GM19099 (cell line): ENCODE data around the gene ESRRA.

Experiments used
- POLR2A ChIP-seq: IDR thresholded peaks from 3 replicates; pipeline ENCODE4 v1.6.1; 2011; ENCODE audit warnings: low read depth; ENCODE audit not compliant: insufficient read length; ENCODE audit errors: extremely low read depth

Gene ESRRA

GRCh38 chr11:64267207-64267945 lies 37.9 kb upstream of the ESRRA start:
- TF ChIP-seq POLR2A: no peak

- no peak for TF ChIP-seq POLR2A
Measured at GRCh38 chr11:64268025-64268892, 37.1 kb upstream of the ESRRA start.

DNA sequence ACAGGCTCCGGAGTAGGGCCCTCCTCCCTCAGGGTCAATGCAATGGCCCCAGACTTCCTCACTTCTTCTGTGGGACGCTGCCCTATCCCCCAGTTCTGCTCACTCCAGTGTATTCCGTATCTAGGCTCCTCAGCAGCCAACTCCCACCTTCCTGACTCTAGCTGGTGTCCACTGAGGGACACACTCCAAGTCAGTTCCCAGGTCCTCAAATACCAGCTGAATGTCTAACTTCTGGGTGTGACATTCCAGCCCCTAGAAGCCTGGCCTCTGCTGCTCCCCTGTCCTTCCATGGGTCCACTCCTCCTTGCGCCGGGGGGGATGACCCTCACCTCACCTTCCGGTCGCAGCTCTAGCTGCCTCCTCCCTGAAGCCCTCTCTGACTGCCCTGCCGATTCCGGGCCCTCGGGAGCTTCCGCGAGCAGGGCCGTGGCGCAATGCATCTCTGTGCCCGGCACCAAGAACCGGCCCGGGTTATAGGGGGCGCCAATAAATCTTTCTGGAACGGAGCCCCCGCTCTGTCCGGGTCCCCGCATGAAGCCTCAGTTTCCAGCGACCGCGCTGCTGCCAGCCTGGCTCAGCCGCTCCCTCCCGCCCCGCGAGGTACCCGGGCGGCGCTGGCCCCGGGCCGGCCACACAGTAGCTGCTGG lies 36.3 kb upstream of the ESRRA start:
- no peak for TF ChIP-seq POLR2A

DNA sequence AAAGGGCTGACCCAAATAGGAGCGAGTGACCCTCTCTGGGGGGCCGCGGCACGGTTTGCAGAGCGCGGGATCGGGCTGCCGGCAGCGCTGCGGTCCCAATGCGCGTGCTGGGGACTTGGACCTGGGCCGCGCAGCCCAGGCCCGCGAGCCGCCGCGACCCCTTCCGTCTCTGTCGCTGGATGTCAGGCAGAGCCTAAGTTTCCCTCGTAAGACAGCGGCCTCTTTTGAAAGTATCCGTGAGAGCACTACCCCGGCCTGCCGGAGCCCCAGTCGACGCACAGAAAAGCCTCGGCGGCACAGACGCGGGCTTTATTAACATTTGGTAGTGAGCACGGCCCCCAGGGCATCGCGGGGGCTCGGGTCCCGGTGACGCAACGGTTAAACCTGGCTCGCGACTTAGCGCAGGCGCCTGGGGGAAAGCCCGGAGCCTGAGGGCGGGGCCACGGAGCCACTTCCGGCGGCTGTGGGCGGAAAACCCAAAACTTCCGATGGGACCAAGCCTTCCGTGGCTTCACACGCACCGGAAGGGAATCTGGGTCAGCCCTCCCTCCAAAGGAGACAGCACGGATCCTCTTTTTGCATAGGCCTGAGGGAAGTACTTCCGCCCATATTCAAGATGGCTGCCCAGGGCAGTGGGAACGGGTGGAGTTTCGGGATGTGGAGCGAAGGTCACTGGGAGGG lies 35.6 kb upstream of the ESRRA start:
- peak; percentile 63 for TF ChIP-seq POLR2A

GRCh38 chr11:64275031-64275800 lies 30.1 kb upstream of the ESRRA start:
- no peak for TF ChIP-seq POLR2A

DNA sequence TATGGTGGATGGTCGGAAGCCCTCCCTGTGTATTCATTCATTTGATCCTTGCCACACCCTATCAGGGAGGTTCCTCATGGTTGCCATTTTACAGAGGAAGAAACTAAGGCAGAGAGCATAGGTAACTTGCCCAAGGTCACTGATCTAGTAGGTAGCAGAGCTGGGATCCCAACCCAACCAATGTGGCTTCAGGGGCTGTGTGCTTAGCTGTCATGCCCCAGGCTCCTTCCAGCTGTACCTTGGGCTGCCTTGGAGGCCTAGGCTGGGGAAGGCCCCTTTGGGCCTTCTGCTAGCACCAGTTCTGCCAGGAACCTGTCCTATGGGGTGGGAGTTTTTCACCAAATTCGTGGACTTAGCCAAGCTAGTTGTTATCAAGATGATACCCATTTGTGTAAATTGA lies 29.5 kb upstream of the ESRRA start:
- TF ChIP-seq POLR2A: no peak

DNA sequence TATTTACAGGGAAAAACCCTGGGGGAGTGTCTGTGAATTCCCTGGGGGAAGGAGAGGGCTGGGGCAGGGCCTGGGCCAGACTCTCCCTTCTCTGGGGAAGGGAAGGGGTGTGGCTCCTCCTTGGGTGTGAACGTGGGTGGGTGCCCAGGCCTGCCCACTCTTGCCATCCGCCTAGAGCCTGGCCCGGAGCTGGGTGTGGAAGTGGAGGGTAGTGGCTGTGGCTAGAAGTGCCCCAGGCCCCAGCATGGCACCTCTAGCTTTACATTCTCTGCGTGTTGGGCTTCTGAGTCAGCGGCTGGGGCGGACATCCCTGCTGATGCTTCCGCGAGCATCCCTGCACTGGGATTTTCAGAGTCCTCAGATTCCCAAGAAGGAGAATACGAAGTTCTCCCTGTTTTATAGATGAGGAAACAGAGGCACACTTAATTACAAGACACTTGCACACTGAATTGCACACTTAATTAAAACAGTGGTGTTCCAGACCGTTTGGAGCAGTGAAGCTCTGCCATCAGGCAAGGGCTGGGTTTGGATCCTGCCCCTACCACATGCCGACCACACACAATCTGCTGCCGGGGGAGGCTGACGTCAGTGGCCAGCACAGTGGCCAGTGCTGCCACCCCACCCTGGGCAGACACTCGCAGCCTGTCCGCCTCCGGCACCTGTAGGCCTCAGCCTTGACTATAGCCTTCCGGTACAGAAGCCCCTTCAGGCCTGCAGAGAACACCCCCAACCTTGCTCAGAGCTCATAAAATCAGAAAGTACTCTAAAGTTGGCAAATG lies 28.5 kb upstream of the ESRRA start:
- TF ChIP-seq POLR2A: no peak

GRCh38 chr11:64278576-64279190 lies 26.6 kb upstream of the ESRRA start:
- TF ChIP-seq POLR2A: no peak

- no peak for TF ChIP-seq POLR2A
Measured at GRCh38 chr11:64281957-64282770, 23.2 kb upstream of the ESRRA start.

DNA sequence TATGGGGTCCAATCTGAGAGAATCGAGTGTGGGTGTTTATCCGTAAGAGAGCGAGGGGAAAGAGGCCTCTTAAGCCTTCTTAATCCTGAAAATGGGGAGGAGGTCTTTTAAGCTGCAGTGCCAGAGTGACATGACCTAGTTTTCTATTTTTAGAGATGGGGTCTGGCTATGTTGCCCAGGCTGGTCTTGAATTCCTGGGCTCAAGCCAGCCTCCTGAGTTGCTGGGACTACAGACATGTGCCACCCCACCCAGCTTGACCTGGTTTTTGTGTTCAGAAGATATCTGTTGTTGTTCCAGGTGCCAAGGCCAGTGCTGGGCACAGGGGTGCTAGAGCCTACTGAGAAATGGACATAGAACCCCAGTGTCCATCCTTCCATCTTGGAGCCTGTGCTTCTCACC lies 22.2 kb upstream of the ESRRA start:
- no peak for TF ChIP-seq POLR2A

DNA sequence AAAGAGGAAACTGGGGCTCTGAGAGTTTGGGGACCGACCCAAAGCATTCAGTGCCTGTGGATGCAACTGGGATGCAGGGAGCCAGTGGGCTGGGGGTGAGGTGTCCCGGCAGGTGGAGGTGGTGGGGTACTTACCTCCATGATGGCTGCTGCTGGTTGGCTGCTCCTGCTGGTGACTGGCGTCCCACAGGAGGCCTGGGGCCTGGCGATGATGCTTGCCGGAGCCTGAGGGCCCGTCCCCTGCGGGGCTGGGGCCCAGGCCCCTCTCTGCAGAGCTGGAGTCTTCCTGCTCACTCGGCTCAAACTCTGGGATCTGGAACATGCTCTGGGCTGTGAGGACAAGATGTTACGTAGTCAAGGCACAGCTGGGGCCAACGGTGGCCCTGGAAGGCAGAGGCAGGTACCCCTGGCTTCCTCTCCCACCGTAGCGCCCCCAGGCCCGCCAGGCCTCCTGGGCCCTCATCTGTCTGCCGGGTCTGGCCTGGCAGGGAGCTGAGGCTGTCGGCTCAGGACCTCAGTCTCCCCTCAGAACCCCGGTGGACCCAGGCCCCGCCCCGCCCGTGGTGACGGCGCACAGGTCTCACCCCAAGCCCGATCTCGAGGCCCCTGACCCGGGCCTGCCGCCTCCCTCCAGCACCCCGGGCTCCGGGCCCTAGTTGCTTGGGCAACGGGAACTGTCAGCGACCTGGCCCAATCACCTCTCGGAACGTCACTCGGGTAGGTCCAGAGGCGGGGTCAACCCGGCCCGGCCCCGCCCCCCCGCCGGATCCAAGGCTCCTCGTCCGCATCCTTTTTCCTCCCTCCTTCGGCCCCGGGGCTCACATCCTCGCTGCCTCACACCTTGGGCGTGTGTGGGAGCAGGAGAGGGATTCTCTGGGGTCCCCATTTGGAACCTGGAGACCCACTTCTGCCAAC lies 21.0 kb upstream of the ESRRA start, which contains the start of gene BAD:
Gene BAD (minus strand): TSS at position 618 of the 914 bp plus-strand sequence. CDS start 297 bp downstream, at position 321.
- TF ChIP-seq POLR2A: peak; percentile 61
